HEK293 (cell line): ENCODE measurements around the gene DNAH1.

Experiments
- GLIS1 ChIP-seq: fragments of 450-650 bp; formaldehyde crosslinking; IDR thresholded peaks from 2 replicates; pipeline ENCODE4 v1.5.1; 2016; ENCODE audit warnings: missing biosample characterization, missing genetic modification characterization
- REPIN1 ChIP-seq: fragments of 450-650 bp; formaldehyde crosslinking; IDR thresholded peaks from 2 replicates; pipeline ENCODE4 v1.5.1; 2017; ENCODE audit warnings: missing biosample characterization, missing genetic modification characterization, low read depth
- SALL2 ChIP-seq: fragments of 450-650 bp; formaldehyde crosslinking; IDR thresholded peaks from 2 replicates; pipeline ENCODE4 v1.5.0; 2017; ENCODE audit warnings: missing biosample characterization, mild to moderate bottlenecking, missing genetic modification characterization, borderline replicate concordance
- ZBTB20 ChIP-seq: fragments of 450-650 bp; formaldehyde crosslinking; IDR thresholded peaks from 2 replicates; pipeline ENCODE4 v1.5.1; 2016; ENCODE audit warnings: missing biosample characterization, missing genetic modification characterization
- ZNF132 ChIP-seq: fragments of 450-650 bp; formaldehyde crosslinking; IDR thresholded peaks from 2 replicates; pipeline ENCODE4 v1.5.1; 2017; ENCODE audit warnings: missing biosample characterization, missing genetic modification characterization, borderline replicate concordance
- ZSCAN16 ChIP-seq: fragments of 450-650 bp; formaldehyde crosslinking; IDR thresholded peaks from 2 replicates; pipeline ENCODE4 v1.5.1; 2016; ENCODE audit warnings: missing biosample characterization, missing genetic modification characterization

DNA sequence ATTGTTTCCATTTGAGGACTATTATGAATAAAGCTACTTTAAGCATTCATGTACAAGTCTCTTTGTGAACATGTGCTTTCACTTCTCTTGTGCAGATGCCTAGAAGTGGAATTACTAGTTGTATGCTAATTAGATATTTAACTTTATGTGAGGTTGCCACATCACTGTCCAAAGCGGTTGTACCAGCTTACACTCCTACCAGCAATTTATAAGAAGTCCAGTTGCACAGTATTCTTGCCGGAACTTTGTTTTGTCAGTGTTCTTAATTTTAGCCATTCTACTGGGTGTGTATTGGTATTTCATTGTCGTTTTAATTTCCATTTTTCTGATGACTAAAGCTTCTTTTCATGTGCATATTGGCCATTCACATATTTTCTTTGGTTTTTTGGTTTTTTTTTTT is 99.7 kb downstream of the DNAH1 start:
- TF ChIP-seq ZBTB20 (tag by site-specific recombination) (no peak), ZSCAN16 (tag by site-specific recombination) (no peak), GLIS1 (tag by site-specific recombination) (no peak), ZNF132 (tag by site-specific recombination) (no peak), REPIN1 (tag by site-specific recombination) (no peak), SALL2 (tag by site-specific recombination) (no peak)
